Smooth muscle cell (in vitro differentiated cells): Measurements from ENCODE around the gene CCDC120. TPM values are rescaled to one million over a fixed set of nuclear protein-coding genes. Genes with fewer than 3 reads are reported as not detected.

Source experiments
- DNase-seq: peaks from one replicate; lab custom pipeline; 2025; ENCODE audit not compliant: unreplicated experiment; lab: John Stamatoyannopoulos, UW
- H2AFZ ChIP-seq: fragments of 200-600 bp; sonication (generic); 2 replicates; pipeline ENCODE4 v1.6.0; 2016; ENCODE audit warnings: antibody characterized with exemption, low read depth, mild to moderate bottlenecking
- H3F3A ChIP-seq: fragments of 200-600 bp; sonication (generic); 2 replicates; pipeline ENCODE4 v1.6.0; 2017; ENCODE audit warnings: antibody characterized with exemption, low read depth
- H3K27ac ChIP-seq: fragments of 200-600 bp; sonication (generic); 2 replicates; pipeline ENCODE4 v1.5.1; 2016; ENCODE audit warnings: low read depth, mild to moderate bottlenecking
- H3K27me3 ChIP-seq: fragments of 200-600 bp; sonication (generic); 2 replicates; pipeline ENCODE4 v1.6.1; 2016; ENCODE audit warnings: low read depth, mild to moderate bottlenecking
- H3K36me3 ChIP-seq: fragments of 200-600 bp; sonication (generic); 2 replicates; pipeline ENCODE4 v1.5.1; 2016; ENCODE audit warnings: low read depth
- H3K4me1 ChIP-seq: fragments of 200-600 bp; sonication (generic); 2 replicates; pipeline ENCODE4 v1.5.1; 2016; ENCODE audit warnings: low read depth
- H3K4me2 ChIP-seq: fragments of 200-600 bp; sonication (generic); 2 replicates; pipeline ENCODE4 v1.6.0; 2016; ENCODE audit warnings: mild to moderate bottlenecking
- H3K4me3 ChIP-seq: fragments of 200-600 bp; sonication (generic); 2 replicates; pipeline ENCODE4 v1.5.1; 2016; ENCODE audit warnings: mild to moderate bottlenecking
- H3K79me2 ChIP-seq: fragments of 200-600 bp; sonication (generic); 2 replicates; pipeline ENCODE4 v1.6.0; 2016; ENCODE audit warnings: low read depth, mild to moderate bottlenecking
- H3K9ac ChIP-seq: fragments of 200-600 bp; sonication (generic); 2 replicates; pipeline ENCODE4 v1.6.0; 2016; ENCODE audit warnings: low read depth
- H3K9me3 ChIP-seq: fragments of 200-600 bp; sonication (generic); replicated peaks from 2 replicates; pipeline ENCODE4 v1.5.1; 2016; ENCODE audit warnings: low read depth
- H4K20me1 ChIP-seq: fragments of 200-600 bp; sonication (generic); 2 replicates; pipeline ENCODE4 v1.6.0; 2016; ENCODE audit warnings: low read depth
- WGBS: methylation state at CpG from one replicate; pipeline ENCODE4 v1.1.7; 2016; ENCODE audit warnings: low lambda C conversion rate; 5-methylcytosine and 5-hydroxymethylcytosine counted together
- polyA plus RNA-seq: library from polyadenylated mRNA; unstranded; fragments of >200 nt; fragmentation: Nextera tagmentation; extraction: Ambion mirVana; gene quantifications from 2 replicates; pipeline ENCODE4 v1.2.1, GENCODE V29; 2016
- total RNA-seq: library from RNA; depleted of rRNA; stranded (reverse); fragments of >200 nt; gene quantifications from 2 replicates; pipeline ENCODE4 v1.2.3, GENCODE V29; 2014
- TF ChIP-seq, protein P1 (sequence below): fragments of 200-600 bp; sonication (generic); IDR thresholded peaks from 2 replicates; pipeline ENCODE4 v1.5.1; 2017; ENCODE audit warnings: borderline replicate concordance, mild to moderate bottlenecking, antibody characterized with exemption; ENCODE audit not compliant: insufficient read depth, poor library complexity, severe bottlenecking

CCDC120 gene, protein sequence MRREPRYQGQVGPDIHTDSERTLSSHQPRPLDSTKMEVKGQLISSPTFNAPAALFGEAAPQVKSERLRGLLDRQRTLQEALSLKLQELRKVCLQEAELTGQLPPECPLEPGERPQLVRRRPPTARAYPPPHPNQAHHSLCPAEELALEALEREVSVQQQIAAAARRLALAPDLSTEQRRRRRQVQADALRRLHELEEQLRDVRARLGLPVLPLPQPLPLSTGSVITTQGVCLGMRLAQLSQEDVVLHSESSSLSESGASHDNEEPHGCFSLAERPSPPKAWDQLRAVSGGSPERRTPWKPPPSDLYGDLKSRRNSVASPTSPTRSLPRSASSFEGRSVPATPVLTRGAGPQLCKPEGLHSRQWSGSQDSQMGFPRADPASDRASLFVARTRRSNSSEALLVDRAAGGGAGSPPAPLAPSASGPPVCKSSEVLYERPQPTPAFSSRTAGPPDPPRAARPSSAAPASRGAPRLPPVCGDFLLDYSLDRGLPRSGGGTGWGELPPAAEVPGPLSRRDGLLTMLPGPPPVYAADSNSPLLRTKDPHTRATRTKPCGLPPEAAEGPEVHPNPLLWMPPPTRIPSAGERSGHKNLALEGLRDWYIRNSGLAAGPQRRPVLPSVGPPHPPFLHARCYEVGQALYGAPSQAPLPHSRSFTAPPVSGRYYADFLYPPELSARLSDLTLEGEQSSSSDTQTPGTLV
- total RNA-seq: 1.3 and 2.0 TPM in 2 replicates
- polyA plus RNA-seq: 5.4 and 9.9 TPM in 2 replicates

DNA sequence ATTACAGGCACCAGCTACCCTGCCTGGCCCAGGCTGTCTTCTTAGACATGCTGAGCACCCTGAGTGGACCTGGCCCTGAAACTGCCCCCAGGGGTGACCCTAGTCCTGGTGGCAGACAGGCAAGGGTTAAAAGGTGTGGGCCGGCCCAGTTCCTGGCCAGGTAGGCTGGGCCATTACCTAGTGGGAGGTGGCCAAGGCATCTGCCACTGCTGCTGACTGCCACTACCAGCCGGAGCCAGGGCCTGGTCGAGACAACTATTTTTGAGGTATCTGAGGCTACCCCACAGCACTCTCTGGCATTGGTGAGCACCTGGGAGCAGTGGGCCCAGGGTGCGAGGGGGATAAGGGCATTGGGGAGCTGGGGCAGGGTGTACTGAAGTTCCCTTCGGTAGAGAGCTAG lies at the start of gene CCDC120:
CCDC120 (plus strand) TSS at position 206 of the 400 bp plus-strand sequence. CDS start 3,043 bp downstream, outside the sequence.
- no peaks in the 10 kb centered on the region for H3K27me3 ChIP-seq
- no peaks in the 10 kb centered on the region for H4K20me1 ChIP-seq
- H3F3A ChIP-seq: no peaks in the 10 kb centered on the region
- DNase-seq: no peak
- no peaks in the 10 kb centered on the region for H3K36me3 ChIP-seq
- H3K9me3 ChIP-seq: no peaks in the 10 kb centered on the region
- TF ChIP-seq, protein P1, sequence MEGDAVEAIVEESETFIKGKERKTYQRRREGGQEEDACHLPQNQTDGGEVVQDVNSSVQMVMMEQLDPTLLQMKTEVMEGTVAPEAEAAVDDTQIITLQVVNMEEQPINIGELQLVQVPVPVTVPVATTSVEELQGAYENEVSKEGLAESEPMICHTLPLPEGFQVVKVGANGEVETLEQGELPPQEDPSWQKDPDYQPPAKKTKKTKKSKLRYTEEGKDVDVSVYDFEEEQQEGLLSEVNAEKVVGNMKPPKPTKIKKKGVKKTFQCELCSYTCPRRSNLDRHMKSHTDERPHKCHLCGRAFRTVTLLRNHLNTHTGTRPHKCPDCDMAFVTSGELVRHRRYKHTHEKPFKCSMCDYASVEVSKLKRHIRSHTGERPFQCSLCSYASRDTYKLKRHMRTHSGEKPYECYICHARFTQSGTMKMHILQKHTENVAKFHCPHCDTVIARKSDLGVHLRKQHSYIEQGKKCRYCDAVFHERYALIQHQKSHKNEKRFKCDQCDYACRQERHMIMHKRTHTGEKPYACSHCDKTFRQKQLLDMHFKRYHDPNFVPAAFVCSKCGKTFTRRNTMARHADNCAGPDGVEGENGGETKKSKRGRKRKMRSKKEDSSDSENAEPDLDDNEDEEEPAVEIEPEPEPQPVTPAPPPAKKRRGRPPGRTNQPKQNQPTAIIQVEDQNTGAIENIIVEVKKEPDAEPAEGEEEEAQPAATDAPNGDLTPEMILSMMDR: no peak
- WGBS: 70% methylated on average over 5 of the region's 5 CpGs
- no peak within 1 kb of the TSS for H3K9ac ChIP-seq
- peak within 1 kb of the TSS; percentile 49 for H3K27ac ChIP-seq
- H3K4me2 ChIP-seq: peak within 1 kb of the TSS; percentile 44
- H3K79me2 ChIP-seq: no peaks in the 10 kb centered on the region
- peak within 1 kb of the TSS; percentile 41 for H3K4me3 ChIP-seq
- H2AFZ ChIP-seq: no peak within 1 kb of the TSS
- H3K4me1 ChIP-seq: no peaks in the 10 kb centered on the region

DNA sequence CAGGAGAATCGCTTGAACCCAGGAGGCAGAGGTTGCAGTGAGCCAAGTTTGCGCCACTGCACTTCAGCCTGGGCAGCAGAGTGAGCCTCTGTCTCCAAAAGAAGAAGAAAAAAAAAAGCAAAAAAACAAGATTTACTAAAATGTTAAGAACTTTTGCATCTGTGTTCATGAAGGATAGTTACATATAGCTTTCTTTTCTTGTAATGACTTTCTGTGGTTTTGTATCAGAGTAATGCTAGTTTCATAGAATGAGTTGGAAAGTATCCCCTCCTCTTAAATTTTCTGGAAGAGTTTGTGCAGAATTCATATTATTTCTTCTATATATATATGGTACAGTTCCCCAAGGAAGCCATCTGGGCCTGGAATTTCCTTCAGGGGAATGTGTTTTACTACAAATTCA lies 39.7 kb upstream of the CCDC120 start:
- no peaks in the 10 kb centered on the region for H3F3A ChIP-seq
- H2AFZ ChIP-seq: no peak overlapping the region
- no peak overlapping the region for H3K4me3 ChIP-seq
- no peaks in the 10 kb centered on the region for H4K20me1 ChIP-seq
- H3K79me2 ChIP-seq: no peaks in the 10 kb centered on the region
- H3K27me3 ChIP-seq: no peaks in the 10 kb centered on the region
- H3K4me2 ChIP-seq: no peak overlapping the region
- no peak overlapping the region for H3K27ac ChIP-seq
- no peak overlapping the region for H3K9ac ChIP-seq
- TF ChIP-seq, protein P1: no peak
- no peaks in the 10 kb centered on the region for H3K4me1 ChIP-seq
- no peaks in the 10 kb centered on the region for H3K9me3 ChIP-seq
- H3K36me3 ChIP-seq: no peaks in the 10 kb centered on the region
- no peak for DNase-seq
- 88% methylated on average over 2 of the region's 2 CpGs for WGBS

DNA sequence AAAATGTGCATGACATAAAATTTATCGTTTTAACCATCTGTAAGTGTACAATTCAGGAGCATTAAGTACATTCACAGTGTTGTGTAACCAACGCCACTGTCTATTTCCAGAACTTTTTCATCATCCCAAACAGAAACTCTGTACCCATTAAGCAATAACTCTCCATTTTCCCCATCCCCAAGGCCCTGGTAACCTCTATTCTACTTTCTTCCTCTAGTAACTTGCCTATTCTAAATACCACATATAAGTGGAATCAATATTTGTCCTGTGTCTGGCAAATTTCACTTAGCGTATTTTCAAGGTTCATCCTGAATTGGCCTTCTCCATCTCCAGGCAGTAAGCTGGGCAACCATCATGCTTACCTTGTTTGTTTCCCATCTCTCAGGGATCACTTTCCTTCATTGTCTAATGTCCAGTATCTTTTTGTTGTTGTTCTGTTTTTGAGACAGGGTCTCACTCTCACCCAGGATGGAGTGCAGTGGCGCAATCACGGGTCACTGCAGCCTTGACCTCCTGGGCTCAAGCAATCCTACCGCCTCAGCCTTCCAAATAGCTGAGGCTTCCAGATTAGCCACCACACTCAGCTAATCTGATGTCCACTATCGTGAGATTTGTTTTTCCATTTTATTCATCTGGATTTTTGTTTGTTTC lies 39.1 kb upstream of the CCDC120 start:
- Histone ChIP-seq H4K20me1 (no peaks in the 10 kb centered on the region), H3F3A (no peaks in the 10 kb centered on the region), H3K9ac (no peak overlapping the region), H3K27me3 (no peaks in the 10 kb centered on the region), H3K36me3 (no peaks in the 10 kb centered on the region), H3K79me2 (no peaks in the 10 kb centered on the region), H2AFZ (no peak overlapping the region), H3K4me3 (no peak overlapping the region), H3K9me3 (no peaks in the 10 kb centered on the region), H3K27ac (no peak overlapping the region), H3K4me2 (no peak overlapping the region), H3K4me1 (no peaks in the 10 kb centered on the region)
- WGBS: 83% methylated on average over 7 of the region's 7 CpGs
- TF ChIP-seq, protein P1: no peak
- DNase-seq: no peak
